Endodermal cell (in vitro differentiated cells): Measurements from ENCODE around the gene TRIM26. TPM values are rescaled to one million over a fixed set of nuclear protein-coding genes. Genes with fewer than 3 reads are reported as not detected.

Source experiments
- DNase-seq: peaks from one replicate; pipeline ENCODE4 v3.0.0-alpha.2; 2017
- H3K27ac ChIP-seq: 2 replicates; pipeline ENCODE4 v1.5.1; 2013; ENCODE audit warnings: mild to moderate bottlenecking, low read depth, low read length, moderate library complexity
- H3K27me3 ChIP-seq: 2 replicates; pipeline ENCODE4 v1.6.1; 2013; ENCODE audit warnings: mild to moderate bottlenecking, low read length, moderate library complexity; ENCODE audit not compliant: insufficient read depth, control insufficient read depth, poor library complexity, severe bottlenecking
- H3K36me3 ChIP-seq: 2 replicates; pipeline ENCODE4 v1.7.0; 2013; ENCODE audit warnings: mild to moderate bottlenecking, low read length, moderate library complexity; ENCODE audit not compliant: control insufficient read depth, insufficient read depth
- H3K4me1 ChIP-seq: one replicate; pipeline ENCODE4 v1.7.0; 2013; ENCODE audit warnings: low read length; ENCODE audit not compliant: control insufficient read depth, insufficient read depth
- H3K4me3 ChIP-seq: 2 replicates; pipeline ENCODE4 v1.5.1; 2013; ENCODE audit warnings: mild to moderate bottlenecking, low read length, moderate library complexity
- H3K9ac ChIP-seq: 2 replicates; pipeline ENCODE4 v1.6.1; 2013; ENCODE audit warnings: mild to moderate bottlenecking, low read length, moderate library complexity; ENCODE audit not compliant: poor library complexity, severe bottlenecking; ENCODE audit errors: extremely low read depth
- H3K9me3 ChIP-seq: 2 replicates; pipeline ENCODE4 v1.6.1; 2013; ENCODE audit warnings: mild to moderate bottlenecking, low read length, moderate library complexity; ENCODE audit not compliant: control insufficient read depth
- H3K27ac Mint-ChIP-seq: 2 replicates; pipeline ENCODE4 v1.8.0; 2020; ENCODE audit warnings: mixed read lengths
- H3K27me3 Mint-ChIP-seq: 2 replicates; pipeline ENCODE4 v1.8.0; 2021; ENCODE audit warnings: mild to moderate bottlenecking, mixed read lengths; ENCODE audit not compliant: insufficient read depth
- H3K36me3 Mint-ChIP-seq: 2 replicates; pipeline ENCODE4 v1.8.0; 2020; ENCODE audit warnings: low read depth, mixed read lengths
- H3K4me1 Mint-ChIP-seq: 2 replicates; pipeline ENCODE4 v1.8.0; 2020; ENCODE audit warnings: mixed read lengths
- H3K4me3 Mint-ChIP-seq: 2 replicates; pipeline ENCODE4 v1.8.0; 2020; ENCODE audit warnings: mild to moderate bottlenecking, moderate library complexity, mixed read lengths
- H3K9me3 Mint-ChIP-seq: 2 replicates; pipeline ENCODE4 v1.8.0; 2020; ENCODE audit warnings: mild to moderate bottlenecking, mixed read lengths
- CTCF ChIP-seq: fragments of 200-600 bp; sonication (generic); conservative IDR thresholded peaks from 2 replicates; pipeline ENCODE4 v1.5.0; 2021; ENCODE audit warnings: antibody characterized with exemption, mild to moderate bottlenecking
- WGBS, 2 experiments: methylation state at CpG; one replicate each; pipeline versions ENCODE4 v1.1.5 to v1.1.7; 2013; ENCODE audit warnings: missing lambda C conversion rate in 2 of 2, mixed read lengths in 1 of 2; ENCODE audit not compliant: insufficient coverage in 1 of 2, insufficient read length in 1 of 2; 5-methylcytosine and 5-hydroxymethylcytosine counted together
- total RNA-seq, 2 donors: library from RNA; stranded (reverse); fragmentation: NEBNext Ultra II Directional in 1 of 2; extraction: Animal tissue kit (Norgen Biotek cat#: 25700) in 1 of 2; gene quantifications; 2 replicates in 1 of 2; 3 replicates in 1 of 2; pipeline ENCODE4 v1.2.1, GENCODE V29; 2021

TRIM26 gene
- total RNA-seq, 2 donors from 2014 or later: 29.3 to 35.3 TPM

GRCh38 chr6:30216096-30216495 is 2.9 kb upstream of the TRIM26 start:
- Histone ChIP-seq H3K9ac (no peak overlapping the region), H3K9me3 (no peaks in the 10 kb centered on the region), H3K4me1 (no peaks in the 10 kb centered on the region), H3K4me3 (no peak overlapping the region), H3K27ac (no peak overlapping the region), H3K27me3 (no peaks in the 10 kb centered on the region), H3K36me3 (no peaks in the 10 kb centered on the region)
- Mint-ChIP-seq H3K4me1 (peaks cover 19% of the 10 kb centered on the region), H3K27ac (no peak overlapping the region), H3K27me3 (peaks cover 5% of the 10 kb centered on the region), H3K9me3 (no peaks in the 10 kb centered on the region), H3K4me3 (no peak overlapping the region), H3K36me3 (peaks cover 2% of the 10 kb centered on the region)
- WGBS, 2 experiments: 93 to 96% methylated on average over 3 of the region's 3 CpGs
- TF ChIP-seq CTCF: no peak
- no peak for DNase-seq

- Histone ChIP-seq H3K9ac (peak overlapping the region; percentile 13), H3K36me3 (no peaks in the 10 kb centered on the region), H3K4me3 (peak overlapping the region; percentile 78), H3K27ac (no peak overlapping the region), H3K27me3 (no peaks in the 10 kb centered on the region), H3K4me1 (no peaks in the 10 kb centered on the region), H3K9me3 (no peaks in the 10 kb centered on the region)
- WGBS, 2 experiments: 77 to 90% methylated on average over 2 to 13 of the region's 14 CpGs
- Mint-ChIP-seq H3K4me1 (peaks cover 29% of the 10 kb centered on the region), H3K27me3 (peaks cover 5% of the 10 kb centered on the region), H3K9me3 (no peaks in the 10 kb centered on the region), H3K27ac (peak overlapping the region; percentile 98), H3K4me3 (peak overlapping the region; percentile 89), H3K36me3 (peaks cover 11% of the 10 kb centered on the region)
- TF ChIP-seq CTCF: no peak
- no peak for DNase-seq
Measured at GRCh38 chr6:30214657-30214982, 1.4 kb upstream of the TRIM26 start.

- Mint-ChIP-seq H3K9me3 (no peaks in the 10 kb centered on the region), H3K27ac (peak overlapping the region; percentile 98), H3K4me1 (peaks cover 33% of the 10 kb centered on the region), H3K27me3 (peaks cover 5% of the 10 kb centered on the region), H3K36me3 (peaks cover 13% of the 10 kb centered on the region), H3K4me3 (peak overlapping the region; percentile 89)
- TF ChIP-seq CTCF: no peak
- H3K36me3 ChIP-seq: peaks cover 4% of the 10 kb centered on the region
- H3K4me3 ChIP-seq: peak overlapping the region; percentile 78
- H3K27me3 ChIP-seq: no peaks in the 10 kb centered on the region
- H3K27ac ChIP-seq: no peak overlapping the region
- DNase-seq: peak; percentile 88
- peaks cover 1% of the 10 kb centered on the region for H3K4me1 ChIP-seq
- H3K9me3 ChIP-seq: no peaks in the 10 kb centered on the region
- H3K9ac ChIP-seq: peak overlapping the region; percentile 38
- WGBS, 2 experiments: 14 to 15% methylated on average over 10 to 44 of the region's 45 CpGs
Measured at GRCh38 chr6:30213957-30214656, 901 bp upstream of the TRIM26 start.
